Progenitor cell of endocrine pancreas (in vitro differentiated cells): ENCODE data around the gene ZGLP1. TPM values are rescaled to one million over a fixed set of nuclear protein-coding genes. Genes with fewer than 3 reads are reported as not detected.
A peak's percentile ranks its signal among the peaks of the same experiment; 100 is the strongest.

Experiments
- DNase-seq: peaks from one replicate; pipeline ENCODE4 v3.0.0; 2021; ENCODE audit warnings: low spot score; ENCODE audit not compliant: unreplicated experiment
- H3K27ac Mint-ChIP-seq: 2 replicates; pipeline ENCODE4 v1.8.0; 2021; ENCODE audit warnings: mild to moderate bottlenecking, moderate library complexity, mixed read lengths
- H3K27me3 Mint-ChIP-seq: 2 replicates; pipeline ENCODE4 v1.8.0; 2021; ENCODE audit warnings: mixed read lengths
- H3K36me3 Mint-ChIP-seq: 2 replicates; pipeline ENCODE4 v1.8.0; 2022; ENCODE audit warnings: mixed read lengths; ENCODE audit not compliant: insufficient read depth
- H3K4me1 Mint-ChIP-seq: 2 replicates; pipeline ENCODE4 v1.8.0; 2021; ENCODE audit warnings: low read depth, mixed read lengths
- H3K4me3 Mint-ChIP-seq: 2 replicates; pipeline ENCODE4 v1.8.0; 2021; ENCODE audit warnings: low read depth, mild to moderate bottlenecking, moderate library complexity, mixed read lengths
- H3K9me3 Mint-ChIP-seq: 2 replicates; pipeline ENCODE4 v1.8.0; 2021; ENCODE audit warnings: low read depth, mixed read lengths
- CTCF ChIP-seq: fragments of 200-600 bp; sonication (generic); IDR thresholded peaks from one replicate; pipeline ENCODE4 v1.5.0; 2021; ENCODE audit warnings: antibody characterized with exemption, mild to moderate bottlenecking; ENCODE audit not compliant: unreplicated experiment
- total RNA-seq: library from RNA; stranded (reverse); gene quantifications from 2 replicates; pipeline ENCODE4 v1.2.1, GENCODE V29; 2021

Gene ZGLP1
- total RNA-seq, 1 donor from 2014 or later: 26.8 TPM

GRCh38 chr19:10258080-10258710, 51.4 kb downstream of the ZGLP1 start:
- Mint-ChIP-seq H3K27ac (no peak overlapping the region), H3K4me1 (no peaks in the 10 kb centered on the region), H3K4me3 (no peak overlapping the region), H3K9me3 (no peaks in the 10 kb centered on the region), H3K27me3 (no peaks in the 10 kb centered on the region), H3K36me3 (peaks cover 14% of the 10 kb centered on the region)
- DNase-seq: no peak
- no peak for TF ChIP-seq CTCF

- H3K36me3 Mint-ChIP-seq: peaks cover 14% of the 10 kb centered on the region
- peak overlapping the region; percentile 39 for H3K27ac Mint-ChIP-seq
- H3K9me3 Mint-ChIP-seq: no peaks in the 10 kb centered on the region
- H3K4me1 Mint-ChIP-seq: peaks cover 3% of the 10 kb centered on the region
- no peak overlapping the region for H3K4me3 Mint-ChIP-seq
- no peak for DNase-seq
- no peaks in the 10 kb centered on the region for H3K27me3 Mint-ChIP-seq
- no peak for TF ChIP-seq CTCF
These were observed 52.5 kb downstream of the ZGLP1 start for GRCh38 chr19:10256970-10257615.

- no peak for TF ChIP-seq CTCF
- no peak for DNase-seq
- Mint-ChIP-seq H3K27me3 (no peaks in the 10 kb centered on the region), H3K4me1 (peaks cover 3% of the 10 kb centered on the region), H3K27ac (no peak overlapping the region), H3K9me3 (no peaks in the 10 kb centered on the region), H3K4me3 (no peak overlapping the region), H3K36me3 (peaks cover 15% of the 10 kb centered on the region)
These were observed 53.1 kb downstream of the ZGLP1 start for GRCh38 chr19:10256551-10256950.

- no peak for TF ChIP-seq CTCF
- Mint-ChIP-seq H3K4me3 (no peak overlapping the region), H3K9me3 (no peaks in the 10 kb centered on the region)
These were observed 54.3 kb downstream of the ZGLP1 start for GRCh38 chr19:10255358-10255757.

More at GRCh38 chr19:10255358-10255757, 54.3 kb downstream of the ZGLP1 start:
- H3K4me1 Mint-ChIP-seq: peaks cover 3% of the 10 kb centered on the region
- no peak for DNase-seq
- no peak overlapping the region for H3K27ac Mint-ChIP-seq
- H3K36me3 Mint-ChIP-seq: peaks cover 15% of the 10 kb centered on the region
- H3K27me3 Mint-ChIP-seq: no peaks in the 10 kb centered on the region

Other genes starting within 250 kb of the ZGLP1 start
- 2.2 and 3.0 TPM in 2 replicates for gene SHFL, start 223.5 kb downstream of the ZGLP1 start, total RNA-seq
- not detected in 2 replicates for gene ANGPTL6, start 207.1 kb downstream of the ZGLP1 start, total RNA-seq
- 51.5 and 54.8 TPM in 2 replicates for gene PPAN, start 203.5 kb downstream of the ZGLP1 start, total RNA-seq
- 20.5 and 23.7 TPM in 2 replicates for gene P2RY11, start 198.1 kb downstream of the ZGLP1 start, total RNA-seq
- 216 and 220 TPM in 2 replicates for gene EIF3G, start 189.9 kb downstream of the ZGLP1 start, total RNA-seq
- gene DNMT1, start 114.9 kb downstream of the ZGLP1 start, total RNA-seq: 150 TPM in 2 replicates
- gene S1PR2, start 78.5 kb downstream of the ZGLP1 start, total RNA-seq: 17.9 and 19.2 TPM in 2 replicates
- gene MRPL4, start 57.6 kb downstream of the ZGLP1 start, total RNA-seq: 51.7 and 52.9 TPM in 2 replicates
- 0.17 and 0.20 TPM in 2 replicates for gene ICAM1, start 38.7 kb downstream of the ZGLP1 start, total RNA-seq
- gene ICAM4, start 22.9 kb downstream of the ZGLP1 start, total RNA-seq: not detected in 2 replicates
- gene ICAM5, start 19.9 kb downstream of the ZGLP1 start, total RNA-seq: not detected in 2 replicates
- 23.2 and 24.7 TPM in 2 replicates for gene FDX2, start 6.2 kb upstream of the ZGLP1 start, total RNA-seq
- 50.5 and 53.4 TPM in 2 replicates for gene RAVER1, start 23.7 kb upstream of the ZGLP1 start, total RNA-seq
- 5.1 and 6.3 TPM in 2 replicates for gene ICAM3, start 29.8 kb upstream of the ZGLP1 start, total RNA-seq
- gene TYK2, start 70.8 kb upstream of the ZGLP1 start, total RNA-seq: 147 and 148 TPM in 2 replicates
- 148 and 149 TPM in 2 replicates for gene CDC37, start 93.7 kb upstream of the ZGLP1 start, total RNA-seq
- 0.72 and 0.87 TPM in 2 replicates for gene PDE4A, start 110.7 kb upstream of the ZGLP1 start, total RNA-seq
- 64.7 and 76.6 TPM in 2 replicates for gene KEAP1, start 193.5 kb upstream of the ZGLP1 start, total RNA-seq
- not detected in 2 replicates for gene S1PR5, start 207.6 kb upstream of the ZGLP1 start, total RNA-seq
- gene ATG4D, start 234.1 kb upstream of the ZGLP1 start, total RNA-seq: 44.9 and 52.6 TPM in 2 replicates